GM10847 (cell line): ENCODE results near the gene TMEM221.

Source experiments
- POLR2A ChIP-seq: IDR thresholded peaks from 2 replicates; pipeline ENCODE4 v1.6.1; 2011; ENCODE audit not compliant: insufficient read length; ENCODE audit errors: extremely low read depth

The TMEM221 gene

GRCh38 chr19:17481986-17482385, 33.5 kb upstream of the TMEM221 start:
- no peak for TF ChIP-seq POLR2A

- no peak for TF ChIP-seq POLR2A
Observed at GRCh38 chr19:17479325-17479791, 30.9 kb upstream of the TMEM221 start.

- TF ChIP-seq POLR2A, result no peak
Observed at GRCh38 chr19:17475541-17476115, 27.2 kb upstream of the TMEM221 start.

- TF ChIP-seq POLR2A, result no peak
Observed at GRCh38 chr19:17473041-17473440, 24.6 kb upstream of the TMEM221 start.

GRCh38 chr19:17471410-17472125, 23.1 kb upstream of the TMEM221 start:
- TF ChIP-seq POLR2A, result no peak

- TF ChIP-seq POLR2A, result no peak
Observed at GRCh38 chr19:17470068-17470841, 21.8 kb upstream of the TMEM221 start, which contains the start of gene SLC27A1. Gene SLC27A1, plus strand, starts transcription at chr19:17470524. Its CDS starts 17 bp downstream, at chr19:17470541.

- no peak for TF ChIP-seq POLR2A
Observed at GRCh38 chr19:17469481-17470067, 21.1 kb upstream of the TMEM221 start.

GRCh38 chr19:17469092-17469480, 20.6 kb upstream of the TMEM221 start:
- TF ChIP-seq POLR2A, result no peak

GRCh38 chr19:17468302-17469091, 20.0 kb upstream of the TMEM221 start:
- no peak for TF ChIP-seq POLR2A

GRCh38 chr19:17467471-17468301, 19.2 kb upstream of the TMEM221 start:
- no peak for TF ChIP-seq POLR2A

GRCh38 chr19:17466487-17466850, 18.0 kb upstream of the TMEM221 start:
- no peak for TF ChIP-seq POLR2A

GRCh38 chr19:17460372-17461230, 12.1 kb upstream of the TMEM221 start, which contains the start of gene NXNL1:
Gene NXNL1, minus strand, starts transcription at chr19:17460926. Its CDS starts 57 bp downstream, at chr19:17460869.
- TF ChIP-seq POLR2A, result no peak

GRCh38 chr19:17458970-17459369, 10.5 kb upstream of the TMEM221 start:
- no peak for TF ChIP-seq POLR2A
